Natural killer cell treated with Interleukin-12 subunit alpha and Interleukin-12 subunit beta and Interleukin-15 and Interleukin-18, amount 100 ng/mL, for 72 hours (primary cell): ENCODE results near the gene TOGARAM2. TPM values are rescaled to one million over a fixed set of nuclear protein-coding genes. Genes with fewer than 3 reads are reported as not detected.

Experiments
- ATAC-seq, 2 donors: fragments of 150-1000 bp; cut with Tn5 transposase in 1 of 2; sonication (Bioruptor Pico), chemical (Tn5 transposase) in 1 of 2; 2 replicates each; pipeline ENCODE4 v1.10.0; 2021
- DNase-seq: peaks from one replicate; pipeline ENCODE4 v3.0.0; 2022; ENCODE audit warnings: low spot score
- H3K27ac Mint-ChIP-seq, 2 donors: 1 replicate in 1 of 2; 2 replicates in 1 of 2; pipeline ENCODE4 v1.8.0; 2022; ENCODE audit warnings: mixed read lengths in 2 of 2, mild to moderate bottlenecking in 1 of 2, moderate library complexity in 1 of 2
- H3K27me3 Mint-ChIP-seq, 2 donors: 1 replicate in 1 of 2; 2 replicates in 1 of 2; pipeline ENCODE4 v1.8.0; 2022; ENCODE audit warnings: mixed read lengths in 2 of 2
- H3K36me3 Mint-ChIP-seq: one replicate; pipeline ENCODE4 v1.8.0; 2022; ENCODE audit warnings: mixed read lengths
- H3K4me1 Mint-ChIP-seq, 2 donors: 1 replicate in 1 of 2; 2 replicates in 1 of 2; pipeline ENCODE4 v1.8.0; 2022; ENCODE audit warnings: low read depth in 2 of 2, mixed read lengths in 2 of 2, mild to moderate bottlenecking in 1 of 2
- H3K4me3 Mint-ChIP-seq: one replicate; pipeline ENCODE4 v1.8.0; 2022; ENCODE audit warnings: mixed read lengths
- H3K9me3 Mint-ChIP-seq: 2 replicates; pipeline ENCODE4 v1.8.0; 2022; ENCODE audit warnings: mixed read lengths
- total RNA-seq, 2 donors: library from RNA; stranded (reverse); gene quantifications; one replicate each; pipeline ENCODE4 v1.2.3, GENCODE V29; 2022

The TOGARAM2 gene
- total RNA-seq, 2 donors from 2014 or later = 6.8 to 7.7 TPM

DNA sequence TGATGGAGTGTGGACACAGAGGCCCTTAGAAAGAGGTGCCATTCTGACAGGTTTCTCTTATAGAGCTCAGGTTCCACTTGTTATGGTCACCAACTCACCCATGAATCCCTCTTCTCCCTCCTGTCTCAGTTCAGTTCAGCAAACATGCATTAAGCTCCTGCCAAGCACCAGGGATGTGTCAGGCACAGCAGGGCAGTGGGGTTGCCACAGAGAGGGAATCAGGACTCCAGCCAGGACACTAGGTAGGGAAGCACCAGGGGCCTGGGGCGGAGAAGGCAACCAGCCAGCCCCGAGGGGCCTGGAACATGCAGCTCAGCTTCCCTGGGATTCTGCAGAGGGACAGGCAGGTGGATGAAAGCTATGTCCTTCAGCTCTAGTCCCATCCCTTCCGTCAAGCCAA is 44.6 kb downstream of the TOGARAM2 start:
- Mint-ChIP-seq H3K27ac (peak overlapping the region in 1 of 2 donors; percentile 43), H3K4me3 (no peak overlapping the region), H3K4me1 (peaks cover 0 to 14% of the 10 kb centered on the region in 2 donors), H3K27me3 (no peaks in the 10 kb centered on the region), H3K9me3 (no peaks in the 10 kb centered on the region), H3K36me3 (peaks cover 5% of the 10 kb centered on the region)
- DNase-seq (no peak), ATAC-seq (no peak)

GRCh38 chr2:29031046-29031445 is 49.9 kb downstream of the TOGARAM2 start:
- H3K36me3 Mint-ChIP-seq = peaks cover 12% of the 10 kb centered on the region
- DNase-seq (no peak), ATAC-seq (no peak)

DNA sequence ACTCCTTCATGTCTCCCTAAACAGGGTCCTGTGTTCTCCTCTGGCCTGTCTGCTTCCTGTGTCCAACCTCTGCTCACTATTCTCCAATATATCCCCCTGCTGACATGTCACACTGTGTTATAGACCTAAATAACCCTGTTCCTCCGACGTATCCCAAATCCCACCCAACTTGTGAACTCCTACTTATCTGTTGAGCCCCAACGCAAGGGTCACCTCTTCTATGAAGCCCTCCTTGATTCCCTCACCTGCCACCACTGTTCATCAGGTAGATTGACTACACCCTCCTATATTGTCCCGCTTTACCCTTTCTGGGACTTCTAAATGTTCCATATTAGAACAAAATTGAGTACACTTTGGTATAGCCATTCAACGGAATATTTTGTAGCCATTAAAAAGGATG is 51.1 kb downstream of the TOGARAM2 start:
- H3K27me3 Mint-ChIP-seq = no peaks in the 10 kb centered on the region
- no peak for ATAC-seq
- no peak overlapping the region for H3K27ac Mint-ChIP-seq
- H3K4me3 Mint-ChIP-seq = no peak overlapping the region
- H3K4me1 Mint-ChIP-seq = peaks cover 16 to 19% of the 10 kb centered on the region in 2 donors
- no peak for DNase-seq
- no peaks in the 10 kb centered on the region for H3K9me3 Mint-ChIP-seq
- H3K36me3 Mint-ChIP-seq = peaks cover 9% of the 10 kb centered on the region

More at GRCh38 chr2:29031046-29031445, 49.9 kb downstream of the TOGARAM2 start:
- Mint-ChIP-seq H3K9me3 (no peaks in the 10 kb centered on the region), H3K27me3 (no peaks in the 10 kb centered on the region), H3K27ac (no peak overlapping the region), H3K4me1 (peaks cover 16% of the 10 kb centered on the region in 2 donors), H3K4me3 (no peak overlapping the region)

DNA sequence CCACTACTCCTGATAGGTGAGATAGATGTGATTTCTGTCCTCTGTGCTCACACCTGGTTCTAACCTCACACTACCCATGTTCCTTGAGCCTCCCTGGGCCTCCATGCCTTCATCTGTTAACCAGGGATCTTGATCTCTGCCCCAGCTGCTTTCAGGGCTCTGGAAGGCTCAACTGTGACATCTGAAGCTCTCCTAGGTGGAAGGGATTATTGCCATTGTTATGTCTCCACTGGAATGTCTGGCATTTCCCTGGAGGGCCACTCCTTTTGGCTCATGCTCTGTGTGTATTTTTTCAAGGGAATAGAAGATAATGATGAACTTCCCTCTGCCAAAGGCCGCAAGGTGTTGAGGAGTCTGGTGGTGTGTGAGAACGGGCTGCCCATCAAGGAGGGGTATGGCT is 52.1 kb downstream of the TOGARAM2 start:
- Mint-ChIP-seq H3K27ac (no peak overlapping the region), H3K9me3 (no peaks in the 10 kb centered on the region), H3K27me3 (no peaks in the 10 kb centered on the region), H3K36me3 (peaks cover 7% of the 10 kb centered on the region), H3K4me3 (no peak overlapping the region), H3K4me1 (peaks cover 16 to 19% of the 10 kb centered on the region in 2 donors)
- DNase-seq (no peak), ATAC-seq (no peak)

DNA sequence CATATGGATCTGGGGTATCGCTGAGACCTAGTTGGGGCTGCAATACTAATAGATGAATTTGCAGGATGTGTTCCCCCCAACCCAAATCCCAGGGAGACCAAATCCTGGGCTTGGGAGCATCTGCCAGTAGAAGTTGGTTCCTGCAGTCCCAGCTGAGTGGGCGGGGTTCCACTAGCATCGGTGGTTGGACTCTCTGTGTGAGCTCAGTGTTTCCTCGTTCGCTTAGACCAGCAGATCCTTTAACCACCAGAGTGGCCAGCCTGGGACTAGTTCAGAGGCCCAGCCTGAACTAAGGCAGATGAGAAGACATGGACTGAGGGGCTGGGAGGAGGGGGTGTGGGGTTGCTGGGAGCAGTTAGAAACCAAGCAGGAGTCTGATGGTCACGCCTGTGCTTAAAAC is 52.6 kb downstream of the TOGARAM2 start:
- H3K4me1 Mint-ChIP-seq = peaks cover 16 to 19% of the 10 kb centered on the region in 2 donors
- H3K27me3 Mint-ChIP-seq = no peaks in the 10 kb centered on the region
- ATAC-seq (no peak), DNase-seq (no peak)
- no peaks in the 10 kb centered on the region for H3K9me3 Mint-ChIP-seq
- H3K27ac Mint-ChIP-seq = peak overlapping the region in 1 of 2 donors; percentile 38
- peaks cover 7% of the 10 kb centered on the region for H3K36me3 Mint-ChIP-seq
- H3K4me3 Mint-ChIP-seq = no peak overlapping the region

GRCh38 chr2:29035016-29035745 is 54.1 kb downstream of the TOGARAM2 start:
- peak in 1 of 2 donors; percentile 11 for ATAC-seq
- H3K27me3 Mint-ChIP-seq = no peaks in the 10 kb centered on the region
- no peaks in the 10 kb centered on the region for H3K9me3 Mint-ChIP-seq
- H3K4me1 Mint-ChIP-seq = peaks cover 16 to 19% of the 10 kb centered on the region in 2 donors
- DNase-seq = no peak
- H3K27ac Mint-ChIP-seq = peak overlapping the region in 1 of 2 donors; percentile 50
- H3K4me3 Mint-ChIP-seq = no peak overlapping the region
- H3K36me3 Mint-ChIP-seq = peaks cover 7% of the 10 kb centered on the region

DNA sequence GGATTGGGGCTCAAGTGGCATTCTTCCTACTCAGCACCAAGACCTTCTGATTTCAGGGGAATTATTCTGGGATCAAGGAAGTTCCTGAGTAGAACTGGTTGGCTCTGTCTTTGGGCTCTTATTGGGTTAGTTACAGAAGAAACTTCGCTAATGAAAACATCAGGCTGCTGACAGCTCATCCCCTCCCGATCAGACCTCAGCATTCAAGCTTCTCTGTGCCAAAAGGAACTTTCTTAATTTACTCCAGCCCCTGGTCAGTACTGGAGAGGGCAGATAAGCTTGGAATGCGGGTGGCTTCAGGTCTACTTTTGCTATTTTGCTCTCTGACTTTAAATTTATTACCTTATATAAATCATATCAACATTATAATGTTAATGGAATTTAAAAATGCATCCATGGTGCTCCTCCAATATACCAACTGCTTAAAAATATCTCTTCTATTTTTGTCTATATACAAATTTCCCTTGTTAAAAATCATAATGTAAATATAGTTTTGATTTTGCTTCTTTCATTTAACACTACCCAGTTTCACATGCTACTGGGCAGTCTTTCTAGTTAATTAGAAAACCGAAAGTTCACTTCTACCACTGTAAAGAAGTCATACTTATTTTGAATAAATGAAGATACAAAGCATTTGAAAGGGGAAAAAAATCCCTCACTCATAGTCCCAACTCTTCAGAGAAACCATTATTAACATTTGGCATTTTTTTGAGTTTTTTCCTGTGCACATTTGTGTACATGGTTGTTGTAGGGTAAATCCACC is 58.8 kb downstream of the TOGARAM2 start:
- Mint-ChIP-seq H3K27ac (peak overlapping the region in 1 of 2 donors; percentile 58), H3K27me3 (no peaks in the 10 kb centered on the region), H3K36me3 (peaks cover 5% of the 10 kb centered on the region), H3K4me3 (no peak overlapping the region), H3K4me1 (peaks cover 7 to 12% of the 10 kb centered on the region in 2 donors), H3K9me3 (no peaks in the 10 kb centered on the region)
- DNase-seq = no peak
- no peak for ATAC-seq

- H3K4me1 Mint-ChIP-seq = peaks cover 6 to 11% of the 10 kb centered on the region in 2 donors
- no peak for ATAC-seq
- H3K27me3 Mint-ChIP-seq = no peaks in the 10 kb centered on the region
- H3K27ac Mint-ChIP-seq = peak overlapping the region in 1 of 2 donors; percentile 58
- DNase-seq = no peak
- H3K36me3 Mint-ChIP-seq = peaks cover 7% of the 10 kb centered on the region
- H3K4me3 Mint-ChIP-seq = no peak overlapping the region
- H3K9me3 Mint-ChIP-seq = no peaks in the 10 kb centered on the region
These were observed 59.5 kb downstream of the TOGARAM2 start for GRCh38 chr2:29040552-29040951.

DNA sequence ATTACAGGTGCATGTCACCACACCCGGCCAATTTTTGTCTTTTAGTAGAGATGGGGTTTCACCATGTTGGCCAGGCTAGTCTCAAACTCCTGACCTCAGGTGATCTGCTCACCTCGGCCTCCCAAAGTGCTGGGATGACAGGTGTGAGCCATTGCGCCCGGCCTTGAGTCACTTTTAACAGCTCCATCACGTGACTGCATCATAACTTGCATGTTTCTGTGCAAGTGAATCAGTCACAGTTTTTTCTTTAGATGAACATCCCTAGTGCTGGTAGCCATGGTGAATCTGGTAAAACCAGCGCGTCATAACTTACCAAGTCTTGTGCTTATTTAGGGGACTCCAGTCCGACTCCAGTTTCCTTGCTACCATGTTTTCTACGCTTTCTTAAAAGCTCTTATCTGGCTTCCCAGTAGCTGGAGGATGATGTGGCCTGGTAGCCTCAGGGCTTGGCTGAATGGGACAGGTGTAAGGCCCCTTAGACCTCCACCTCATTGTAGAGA is 60.1 kb downstream of the TOGARAM2 start:
- H3K4me3 Mint-ChIP-seq = no peak overlapping the region
- DNase-seq = no peak
- H3K27me3 Mint-ChIP-seq = no peaks in the 10 kb centered on the region
- peaks cover 7% of the 10 kb centered on the region for H3K36me3 Mint-ChIP-seq
- peaks cover 0 to 6% of the 10 kb centered on the region in 2 donors for H3K4me1 Mint-ChIP-seq
- no peak for ATAC-seq
- no peak overlapping the region for H3K27ac Mint-ChIP-seq
- no peaks in the 10 kb centered on the region for H3K9me3 Mint-ChIP-seq

DNA sequence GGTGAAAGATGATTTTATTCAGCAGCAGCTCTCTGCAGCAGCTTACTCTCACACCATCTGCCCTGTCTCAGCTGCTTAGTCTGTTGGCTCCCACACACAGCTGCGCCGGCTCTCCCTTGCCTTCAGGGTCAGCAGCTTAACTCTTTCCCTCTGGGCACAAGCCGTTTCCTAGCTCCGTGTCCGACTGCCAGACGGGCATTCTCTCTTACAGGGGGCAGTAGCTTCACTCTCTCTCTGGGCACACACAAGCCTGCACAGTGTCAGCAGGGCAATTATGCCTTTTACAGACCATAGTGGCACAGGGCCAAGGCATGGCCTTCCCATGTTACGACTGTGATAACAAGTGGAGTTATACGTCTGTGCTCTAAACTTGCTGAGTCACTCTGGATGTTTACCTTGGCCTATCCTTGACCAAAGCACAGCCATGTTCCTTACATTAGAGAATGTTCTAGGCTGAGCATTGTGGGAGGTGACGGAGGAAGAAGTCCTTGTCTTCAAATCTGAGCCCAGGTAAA is 61.5 kb downstream of the TOGARAM2 start:
- Mint-ChIP-seq H3K4me1 (peaks cover 0 to 6% of the 10 kb centered on the region in 2 donors), H3K27ac (no peak overlapping the region), H3K4me3 (no peak overlapping the region), H3K9me3 (no peaks in the 10 kb centered on the region), H3K36me3 (peaks cover 7% of the 10 kb centered on the region), H3K27me3 (no peaks in the 10 kb centered on the region)
- no peak for ATAC-seq
- no peak for DNase-seq

- Mint-ChIP-seq H3K36me3 (peaks cover 7% of the 10 kb centered on the region), H3K27me3 (no peaks in the 10 kb centered on the region), H3K9me3 (no peaks in the 10 kb centered on the region), H3K27ac (no peak overlapping the region), H3K4me1 (peaks cover 0 to 7% of the 10 kb centered on the region in 2 donors), H3K4me3 (no peak overlapping the region)
- DNase-seq = no peak
- ATAC-seq = no peak
These were observed 63.4 kb downstream of the TOGARAM2 start for GRCh38 chr2:29044459-29044858.

DNA sequence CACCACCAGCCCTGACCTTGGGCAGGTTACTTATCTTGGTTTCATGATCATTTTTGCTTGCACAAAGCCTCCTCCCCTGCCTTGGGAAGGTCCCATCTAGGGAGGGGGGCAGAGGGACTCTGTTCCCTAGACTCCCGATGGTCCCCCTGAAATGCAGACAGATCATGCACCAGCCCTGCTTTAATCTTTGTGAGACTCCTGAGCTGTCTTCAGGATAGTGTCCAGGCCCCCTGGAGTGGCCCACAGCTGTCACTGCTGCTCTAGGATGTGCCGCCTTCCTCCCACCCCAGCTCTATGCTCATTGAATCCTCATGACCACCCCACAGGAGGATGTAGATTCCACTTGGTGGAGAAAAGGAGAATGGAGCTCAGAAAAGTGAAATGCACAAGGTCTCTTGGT is 65.2 kb downstream of the TOGARAM2 start:
- no peaks in the 10 kb centered on the region for H3K9me3 Mint-ChIP-seq
- peaks cover 7% of the 10 kb centered on the region for H3K36me3 Mint-ChIP-seq
- ATAC-seq (no peak), DNase-seq (no peak)
- H3K4me1 Mint-ChIP-seq = peaks cover 0 to 7% of the 10 kb centered on the region in 2 donors
- no peaks in the 10 kb centered on the region for H3K27me3 Mint-ChIP-seq
- H3K27ac Mint-ChIP-seq = no peak overlapping the region
- H3K4me3 Mint-ChIP-seq = no peak overlapping the region

- Mint-ChIP-seq H3K4me3 (no peak overlapping the region), H3K4me1 (peaks cover 0 to 7% of the 10 kb centered on the region in 2 donors), H3K27me3 (no peaks in the 10 kb centered on the region), H3K9me3 (no peaks in the 10 kb centered on the region), H3K27ac (peak overlapping the region in 1 of 2 donors; percentile 39), H3K36me3 (peaks cover 7% of the 10 kb centered on the region)
- ATAC-seq (no peak), DNase-seq (no peak)
These were observed 66.2 kb downstream of the TOGARAM2 start for GRCh38 chr2:29047083-29047845.
